ENCODE measurements around the gene FBXO10.

GRCh38 chr9:37550781-37551180 lies 25.4 kb downstream of the FBXO10 start:
- no peak for TF ChIP-seq CTCF (conservative IDR thresholded peaks at IDR 0.05)
- TF ChIP-seq ZFX (IDR thresholded peaks at IDR 0.05), result no peak

All from C4-2B (cell line).